ENCODE data around the gene TBC1D24. TPM values are rescaled to one million over a fixed set of nuclear protein-coding genes. Genes with fewer than 3 reads are reported as not detected.
"Not testable (repeated sequence)": the region's sequence is repeated elsewhere in the genome, so short reads cannot be mapped to it uniquely, and the experiment has no call there.

Gene TBC1D24
- total RNA-seq, 1 experiment from 2014 or later, result 14.8 TPM

DNA sequence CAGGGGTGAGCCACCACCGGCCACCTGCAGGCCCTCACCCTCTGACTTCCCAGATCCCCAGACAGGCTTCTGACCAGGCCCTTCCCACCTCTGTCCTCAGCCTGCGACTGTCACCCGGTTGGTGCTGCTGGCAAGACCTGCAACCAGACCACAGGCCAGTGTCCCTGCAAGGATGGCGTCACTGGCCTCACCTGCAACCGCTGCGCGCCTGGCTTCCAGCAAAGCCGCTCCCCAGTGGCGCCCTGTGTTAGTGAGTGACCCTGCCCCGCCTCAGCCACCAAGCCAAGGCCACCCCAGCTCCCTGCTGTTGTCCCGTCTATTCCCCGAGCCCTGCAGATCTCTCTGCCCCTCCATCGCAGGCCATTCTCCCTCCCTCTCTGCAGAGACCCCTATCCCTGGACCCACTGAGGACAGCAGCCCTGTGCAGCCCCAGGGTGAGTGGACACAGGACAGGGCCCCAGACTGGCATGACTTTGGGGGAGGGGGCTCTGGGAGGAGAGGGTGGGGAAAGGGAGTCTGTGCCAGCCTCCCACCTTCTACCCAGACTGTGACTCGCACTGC, 2.0 kb upstream of the TBC1D24 start:
- Histone ChIP-seq H3K4me3 (no peak overlapping the region), H3K36me3 (no peaks in the 10 kb centered on the region), H3K27me3 (no peaks in the 10 kb centered on the region), H3K9me3 (no peaks in the 10 kb centered on the region)
- no peak for DNase-seq

DNA sequence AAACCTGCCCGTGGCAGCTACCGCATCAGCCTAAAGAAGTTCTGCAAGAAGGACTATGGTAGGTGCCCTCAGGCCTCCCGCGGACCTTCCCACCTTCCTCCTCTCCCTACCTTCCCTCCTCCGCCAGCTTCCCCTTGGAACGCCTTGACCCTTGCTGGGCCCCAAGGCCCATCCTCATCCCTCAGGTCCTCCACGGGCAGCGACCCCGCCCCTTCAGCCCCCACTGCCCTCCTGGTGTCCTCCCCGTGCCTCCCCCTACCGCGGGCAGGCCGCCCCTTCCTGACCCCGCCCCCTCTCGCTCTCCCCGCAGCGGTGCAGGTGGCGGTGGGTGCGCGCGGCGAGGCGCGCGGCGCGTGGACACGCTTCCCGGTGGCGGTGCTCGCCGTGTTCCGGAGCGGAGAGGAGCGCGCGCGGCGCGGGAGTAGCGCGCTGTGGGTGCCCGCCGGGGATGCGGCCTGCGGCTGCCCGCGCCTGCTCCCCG, 1.4 kb upstream of the TBC1D24 start:
- no peaks in the 10 kb centered on the region for H3K27me3 ChIP-seq
- H3K4me3 ChIP-seq, result peak overlapping the region; percentile 27; the same call in 1 of the 2 replicates
- H3K36me3 ChIP-seq, result no peaks in the 10 kb centered on the region
- no peaks in the 10 kb centered on the region for H3K9me3 ChIP-seq
- no peak for DNase-seq

DNA sequence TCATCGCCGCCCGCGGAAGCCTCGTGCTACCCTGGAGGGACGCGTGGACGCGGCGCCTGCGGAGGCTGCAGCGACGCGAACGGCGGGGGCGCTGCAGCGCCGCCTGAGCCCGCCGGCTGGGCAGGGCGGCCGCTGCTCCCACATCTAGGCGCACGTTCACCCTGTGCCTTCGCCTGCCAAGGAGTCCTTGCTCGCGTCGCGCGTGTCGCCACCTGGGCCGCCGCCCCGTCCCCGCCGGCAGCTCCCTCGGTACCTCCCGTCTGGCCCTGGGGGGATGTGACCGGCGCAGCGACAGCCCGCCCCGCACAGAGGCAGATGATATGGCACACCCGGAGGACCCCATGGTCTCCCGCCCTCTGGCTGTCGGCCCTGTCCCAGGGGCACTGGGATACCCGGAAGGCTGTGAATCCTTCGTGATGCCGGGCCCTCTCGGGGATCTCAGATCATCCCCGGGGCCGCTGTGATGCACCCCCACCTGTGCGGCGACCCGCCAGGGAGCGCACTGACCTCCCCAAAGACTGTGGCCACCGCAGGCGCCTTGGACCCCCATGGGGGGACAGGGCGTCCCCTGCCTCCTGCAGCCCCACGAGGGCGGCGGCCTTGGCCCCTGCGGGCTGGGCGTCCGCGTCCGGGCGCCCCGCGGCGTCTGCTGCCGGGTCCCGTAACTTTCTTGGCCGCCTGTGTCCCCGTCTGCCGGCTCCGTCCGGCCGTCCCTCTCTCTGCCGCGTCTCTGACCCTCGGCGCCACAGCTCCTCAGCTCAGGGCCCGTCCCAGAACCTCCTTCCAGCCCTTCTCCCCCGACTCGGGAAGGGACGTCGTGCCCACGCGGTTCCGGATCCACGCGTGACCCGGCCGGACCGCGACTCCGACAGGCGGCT, 689 bp upstream of the TBC1D24 start:
- no peaks in the 10 kb centered on the region for H3K27me3 ChIP-seq
- no peaks in the 10 kb centered on the region for H3K36me3 ChIP-seq
- peak; percentile 51 for DNase-seq
- no peaks in the 10 kb centered on the region for H3K9me3 ChIP-seq
- peak overlapping the region; percentile 84 for H3K4me3 ChIP-seq

- no peaks in the 10 kb centered on the region for H3K36me3 ChIP-seq
Observed at GRCh38 chr16:2475413-2476344, 752 bp downstream of the TBC1D24 start.

GRCh38 chr16:2476345-2476720, 1.4 kb downstream of the TBC1D24 start:
- Histone ChIP-seq H3K9me3 (no peaks in the 10 kb centered on the region), H3K4me3 (no peak overlapping the region), H3K27me3 (no peaks in the 10 kb centered on the region), H3K36me3 (no peaks in the 10 kb centered on the region)
- no peak for DNase-seq

More at GRCh38 chr16:2475413-2476344, 752 bp downstream of the TBC1D24 start:
- peak overlapping the region; percentile 53 for H3K4me3 ChIP-seq
- H3K27me3 ChIP-seq, result no peaks in the 10 kb centered on the region
- H3K9me3 ChIP-seq, result no peaks in the 10 kb centered on the region
- no peak for DNase-seq

- no peak for DNase-seq
- no peaks in the 10 kb centered on the region for H3K9me3 ChIP-seq
- no peaks in the 10 kb centered on the region for H3K27me3 ChIP-seq
- H3K4me3 ChIP-seq, result no peak overlapping the region
- H3K36me3 ChIP-seq, result no peaks in the 10 kb centered on the region
Observed at GRCh38 chr16:2476741-2477140, 1.8 kb downstream of the TBC1D24 start.

GRCh38 chr16:2477327-2477726, 2.4 kb downstream of the TBC1D24 start:
- H3K36me3 ChIP-seq, result no peaks in the 10 kb centered on the region
- H3K9me3 ChIP-seq, result no peaks in the 10 kb centered on the region
- no peak for DNase-seq
- no peaks in the 10 kb centered on the region for H3K27me3 ChIP-seq
- H3K4me3 ChIP-seq, result no peak overlapping the region

GRCh38 chr16:2478279-2478678, 3.4 kb downstream of the TBC1D24 start:
- Histone ChIP-seq H3K27me3 (no peaks in the 10 kb centered on the region), H3K9me3 (no peaks in the 10 kb centered on the region), H3K4me3 (no peak overlapping the region), H3K36me3 (no peaks in the 10 kb centered on the region)
- no peak for DNase-seq

DNA sequence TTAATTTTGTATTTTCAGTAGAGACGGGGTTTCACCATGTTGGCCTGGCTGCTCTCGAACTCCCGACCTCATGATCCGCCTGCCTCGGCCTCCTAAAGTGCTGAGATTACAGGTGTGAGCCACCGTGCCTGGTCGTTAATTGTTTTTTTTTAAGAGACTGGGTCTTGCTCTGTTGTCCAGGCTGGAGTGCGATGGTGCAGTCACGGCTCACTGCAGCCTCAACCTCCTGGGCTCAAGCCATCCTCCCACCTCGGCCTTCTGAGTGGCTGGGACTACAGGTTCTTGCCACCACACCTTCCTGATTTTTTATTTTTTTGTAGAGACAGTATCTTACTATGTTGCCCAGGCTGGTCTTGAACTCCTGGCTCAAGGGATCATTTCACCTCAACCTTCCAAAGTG, 5.1 kb downstream of the TBC1D24 start:
- DNase-seq, H3K27me3 ChIP-seq, H3K9me3 ChIP-seq, H3K36me3 ChIP-seq, H3K4me3 ChIP-seq: not testable (repeated sequence)

DNA sequence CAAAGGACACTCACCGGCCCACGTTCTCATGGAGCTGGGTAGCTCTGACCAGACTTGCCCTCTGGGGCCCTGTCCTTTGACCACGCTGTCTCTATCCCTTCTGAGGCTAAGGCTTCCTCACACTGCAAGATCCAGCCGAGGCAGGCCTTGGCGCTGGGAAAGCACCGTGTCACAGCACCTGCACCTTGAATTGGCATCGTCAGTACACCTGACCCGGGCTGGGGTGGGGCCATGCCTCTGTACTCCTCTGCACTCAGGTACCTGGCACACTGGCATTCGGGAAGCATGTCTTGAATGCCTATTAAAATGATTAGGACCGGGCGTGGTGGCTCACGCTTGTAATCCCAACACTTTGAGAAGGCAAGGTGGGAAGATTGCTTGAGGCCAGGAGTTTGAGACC, 6.0 kb downstream of the TBC1D24 start:
- Histone ChIP-seq H3K36me3 (no peaks in the 10 kb centered on the region), H3K27me3 (no peaks in the 10 kb centered on the region), H3K9me3 (no peaks in the 10 kb centered on the region), H3K4me3 (no peak overlapping the region)
- no peak for DNase-seq

GRCh38 chr16:2481676-2482075, 6.7 kb downstream of the TBC1D24 start:
- DNase-seq, result no peak
- no peaks in the 10 kb centered on the region for H3K9me3 ChIP-seq
- no peaks in the 10 kb centered on the region for H3K27me3 ChIP-seq
- no peaks in the 10 kb centered on the region for H3K36me3 ChIP-seq
- H3K4me3 ChIP-seq, result no peak overlapping the region

DNA sequence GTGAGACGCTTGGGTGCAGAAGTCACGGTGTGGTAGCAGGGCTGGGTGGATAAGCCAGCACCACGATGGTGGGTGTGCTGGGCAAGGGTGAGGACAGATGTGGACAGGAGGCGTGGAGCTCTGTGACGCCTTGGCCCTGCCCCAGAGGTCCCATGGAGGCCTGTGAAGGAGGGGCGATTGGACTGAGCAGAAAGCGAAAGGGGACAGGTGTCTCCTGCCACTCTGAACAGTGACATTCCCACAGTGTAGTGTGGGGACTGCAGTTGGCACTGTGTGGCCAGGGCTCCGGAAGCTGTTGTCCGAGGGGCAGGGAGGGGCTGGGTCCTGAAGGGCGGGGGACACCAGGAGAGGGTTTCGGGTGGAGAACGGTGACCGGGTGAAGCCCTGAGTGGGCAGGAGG, 7.3 kb downstream of the TBC1D24 start:
- H3K27me3 ChIP-seq, result no peaks in the 10 kb centered on the region
- H3K4me3 ChIP-seq, result no peak overlapping the region
- no peaks in the 10 kb centered on the region for H3K9me3 ChIP-seq
- DNase-seq, result no peak
- H3K36me3 ChIP-seq, result no peaks in the 10 kb centered on the region

DNA sequence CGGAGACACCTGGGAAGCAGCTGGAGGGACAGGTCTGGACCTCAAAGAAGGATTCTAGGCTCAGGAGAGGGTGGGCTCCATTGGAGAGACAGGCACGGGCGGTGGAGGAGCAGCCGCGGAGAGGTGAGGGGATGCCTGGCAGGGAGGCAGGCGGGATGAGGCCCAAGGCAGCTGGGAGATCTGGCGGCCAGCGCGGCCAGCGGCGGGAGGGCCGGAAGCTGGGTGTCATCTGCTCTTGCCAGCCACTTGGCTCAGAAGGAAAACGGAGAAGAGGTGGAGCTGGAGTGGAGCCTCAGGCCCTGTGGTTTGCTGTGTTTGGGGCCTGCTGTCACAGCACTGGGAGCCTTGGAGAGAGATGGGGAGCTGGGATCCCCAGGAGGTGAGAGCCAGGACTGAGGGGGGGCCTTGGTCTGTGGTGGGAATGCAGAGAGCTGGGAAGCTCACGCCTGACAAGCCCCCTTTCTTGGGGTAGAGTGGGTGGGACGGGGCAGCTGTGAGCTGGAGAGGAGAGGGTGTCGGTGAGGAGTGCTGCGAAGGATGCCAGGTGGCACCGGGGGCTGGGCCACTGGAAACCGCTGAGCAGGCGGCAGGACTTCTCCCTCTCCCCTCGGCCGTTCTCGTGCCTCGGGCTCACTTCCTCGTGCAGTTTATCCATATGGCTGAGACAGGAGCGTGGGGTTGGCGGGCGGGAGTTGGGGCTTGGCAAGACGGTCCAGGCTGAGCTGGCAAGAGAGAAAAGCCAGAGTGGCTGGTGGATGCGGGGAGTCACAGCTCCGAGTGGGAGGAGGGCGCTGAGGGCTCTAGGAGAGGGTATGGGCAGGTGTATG, 8.0 kb downstream of the TBC1D24 start:
- H3K27me3 ChIP-seq, result no peaks in the 10 kb centered on the region
- no peaks in the 10 kb centered on the region for H3K36me3 ChIP-seq
- DNase-seq, result peak; percentile 80
- no peaks in the 10 kb centered on the region for H3K9me3 ChIP-seq
- H3K4me3 ChIP-seq, result no peak overlapping the region

- Histone ChIP-seq H3K27me3 (no peaks in the 10 kb centered on the region), H3K36me3 (no peaks in the 10 kb centered on the region), H3K9me3 (no peaks in the 10 kb centered on the region), H3K4me3 (no peak overlapping the region)
- no peak for DNase-seq
Observed at GRCh38 chr16:2483939-2484897, 9.3 kb downstream of the TBC1D24 start.

GRCh38 chr16:2484898-2485508, 10.1 kb downstream of the TBC1D24 start:
- DNase-seq, result no peak
- H3K36me3 ChIP-seq, result no peaks in the 10 kb centered on the region
- H3K9me3 ChIP-seq, result no peaks in the 10 kb centered on the region
- no peak overlapping the region for H3K4me3 ChIP-seq
- no peaks in the 10 kb centered on the region for H3K27me3 ChIP-seq
